Testis (tissue), 2 donors: Measurements from ENCODE around the gene UPK3B.
"Not testable (repeated sequence)": the region's sequence is repeated elsewhere in the genome, so short reads cannot be mapped to it uniquely, and the experiment has no call there.

ENCODE experiments used
- POLR2A ChIP-seq: fragments of 450-650 bp; IDR thresholded peaks from one replicate; pipeline ENCODE4 v1.6.1; 2017; ENCODE audit warnings: antibody characterized with exemption, mild to moderate bottlenecking, moderate library complexity
- TF ChIP-seq, protein P1 (sequence below), 3 experiments: fragments of 450-650 bp in 2 of 3; fragments of 200-600 bp in 1 of 3; sonication (generic) in 1 of 3; IDR thresholded peaks; one replicate each; pipeline ENCODE4 v1.5.1; 2016 to 2019; ENCODE audit warnings: antibody characterized with exemption in 3 of 3, mild to moderate bottlenecking in 2 of 3, moderate library complexity in 1 of 3

DNA sequence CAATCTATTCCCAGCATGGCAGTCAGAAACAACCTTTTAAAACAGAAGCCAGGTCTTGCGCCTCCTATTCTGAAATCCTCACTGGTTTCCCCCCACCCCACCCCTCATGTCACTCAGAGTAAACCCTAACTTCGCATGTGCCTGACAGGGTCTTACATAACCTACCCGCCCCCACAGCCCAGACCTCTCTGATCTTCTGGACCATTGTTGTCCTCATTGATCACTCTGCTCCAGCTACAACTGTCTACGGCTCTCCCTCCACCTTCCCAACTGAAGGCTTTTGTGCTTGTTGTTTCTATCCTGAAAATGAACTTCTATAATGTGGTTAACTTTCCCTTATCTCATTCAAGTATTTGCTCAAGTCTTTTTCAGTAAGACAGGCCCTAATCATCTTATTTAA lies 49.8 kb downstream of the UPK3B start:
- TF ChIP-seq, protein P1, sequence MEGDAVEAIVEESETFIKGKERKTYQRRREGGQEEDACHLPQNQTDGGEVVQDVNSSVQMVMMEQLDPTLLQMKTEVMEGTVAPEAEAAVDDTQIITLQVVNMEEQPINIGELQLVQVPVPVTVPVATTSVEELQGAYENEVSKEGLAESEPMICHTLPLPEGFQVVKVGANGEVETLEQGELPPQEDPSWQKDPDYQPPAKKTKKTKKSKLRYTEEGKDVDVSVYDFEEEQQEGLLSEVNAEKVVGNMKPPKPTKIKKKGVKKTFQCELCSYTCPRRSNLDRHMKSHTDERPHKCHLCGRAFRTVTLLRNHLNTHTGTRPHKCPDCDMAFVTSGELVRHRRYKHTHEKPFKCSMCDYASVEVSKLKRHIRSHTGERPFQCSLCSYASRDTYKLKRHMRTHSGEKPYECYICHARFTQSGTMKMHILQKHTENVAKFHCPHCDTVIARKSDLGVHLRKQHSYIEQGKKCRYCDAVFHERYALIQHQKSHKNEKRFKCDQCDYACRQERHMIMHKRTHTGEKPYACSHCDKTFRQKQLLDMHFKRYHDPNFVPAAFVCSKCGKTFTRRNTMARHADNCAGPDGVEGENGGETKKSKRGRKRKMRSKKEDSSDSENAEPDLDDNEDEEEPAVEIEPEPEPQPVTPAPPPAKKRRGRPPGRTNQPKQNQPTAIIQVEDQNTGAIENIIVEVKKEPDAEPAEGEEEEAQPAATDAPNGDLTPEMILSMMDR (IDR thresholded peaks at IDR 0.05) = not testable (repeated sequence)
- TF ChIP-seq POLR2A = not testable (repeated sequence)
